BJ (cell line): ENCODE measurements around the gene IFT20. TPM values are rescaled to one million over a fixed set of nuclear protein-coding genes. Genes with fewer than 3 reads are reported as not detected.
A peak's percentile ranks its signal among the peaks of the same experiment; 100 is the strongest.

ENCODE experiments used
- CTCF ChIA-PET: fragments of 350-600 bp; formaldehyde crosslinking; extraction: SDS; loops from one replicate; lab custom pipeline; 2021; ENCODE audit warnings: antibody characterized with exemption, inconsistent platforms; lab: Yijun Ruan, JAX
- POLR2A ChIA-PET: fragments of 300-600 bp; sonication (Branson Sonifier 250); formaldehyde crosslinking; extraction: SDS; loops from one replicate; lab custom pipeline; 2021; ENCODE audit warnings: antibody characterized with exemption; lab: Charles Lee
- DNase-seq: peaks from one replicate; pipeline ENCODE4 v3.0.0-alpha.2; 2011; ENCODE audit warnings: low read depth
- H3K27me3 ChIP-seq: 2 replicates; pipeline ENCODE4 v1.6.0; 2011; ENCODE audit warnings: low read length; ENCODE audit not compliant: control insufficient read depth, insufficient read depth
- H3K36me3 ChIP-seq: 2 replicates; pipeline ENCODE4 v1.5.1; 2011; ENCODE audit warnings: low read length; ENCODE audit not compliant: control insufficient read depth, insufficient read depth
- H3K4me3 ChIP-seq: 2 replicates; pipeline ENCODE4 v1.5.1; 2011; ENCODE audit warnings: low read depth, mild to moderate bottlenecking, control low read depth, low read length
- polyA plus RNA-seq: library from polyadenylated mRNA; depleted of rRNA; stranded (reverse); fragments of >200 nt; gene quantifications from 2 replicates; pipeline ENCODE4 v1.2.3, GENCODE V29; 2011
- TF ChIP-seq, protein P1 (sequence below): IDR thresholded peaks from 2 replicates; pipeline ENCODE4 v1.5.1; 2011; ENCODE audit warnings: low read depth, mild to moderate bottlenecking, control low read depth, inconsistent platforms, low read length, moderate library complexity; ENCODE audit not compliant: insufficient read depth

IFT20 gene
- polyA plus RNA-seq, 1 experiment = 39.1 TPM

- no peaks in the 10 kb centered on the region for H3K27me3 ChIP-seq
- peak; percentile 68 for DNase-seq
- POLR2A ChIA-PET = no interaction called here
- CTCF ChIA-PET = no interaction called here
- no peak overlapping the region for H3K4me3 ChIP-seq
- TF ChIP-seq, protein P1, sequence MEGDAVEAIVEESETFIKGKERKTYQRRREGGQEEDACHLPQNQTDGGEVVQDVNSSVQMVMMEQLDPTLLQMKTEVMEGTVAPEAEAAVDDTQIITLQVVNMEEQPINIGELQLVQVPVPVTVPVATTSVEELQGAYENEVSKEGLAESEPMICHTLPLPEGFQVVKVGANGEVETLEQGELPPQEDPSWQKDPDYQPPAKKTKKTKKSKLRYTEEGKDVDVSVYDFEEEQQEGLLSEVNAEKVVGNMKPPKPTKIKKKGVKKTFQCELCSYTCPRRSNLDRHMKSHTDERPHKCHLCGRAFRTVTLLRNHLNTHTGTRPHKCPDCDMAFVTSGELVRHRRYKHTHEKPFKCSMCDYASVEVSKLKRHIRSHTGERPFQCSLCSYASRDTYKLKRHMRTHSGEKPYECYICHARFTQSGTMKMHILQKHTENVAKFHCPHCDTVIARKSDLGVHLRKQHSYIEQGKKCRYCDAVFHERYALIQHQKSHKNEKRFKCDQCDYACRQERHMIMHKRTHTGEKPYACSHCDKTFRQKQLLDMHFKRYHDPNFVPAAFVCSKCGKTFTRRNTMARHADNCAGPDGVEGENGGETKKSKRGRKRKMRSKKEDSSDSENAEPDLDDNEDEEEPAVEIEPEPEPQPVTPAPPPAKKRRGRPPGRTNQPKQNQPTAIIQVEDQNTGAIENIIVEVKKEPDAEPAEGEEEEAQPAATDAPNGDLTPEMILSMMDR = no peak
- H3K36me3 ChIP-seq = peaks cover 8% of the 10 kb centered on the region
Observed at GRCh38 chr17:28379814-28380801, 44.8 kb upstream of the IFT20 start.

DNA sequence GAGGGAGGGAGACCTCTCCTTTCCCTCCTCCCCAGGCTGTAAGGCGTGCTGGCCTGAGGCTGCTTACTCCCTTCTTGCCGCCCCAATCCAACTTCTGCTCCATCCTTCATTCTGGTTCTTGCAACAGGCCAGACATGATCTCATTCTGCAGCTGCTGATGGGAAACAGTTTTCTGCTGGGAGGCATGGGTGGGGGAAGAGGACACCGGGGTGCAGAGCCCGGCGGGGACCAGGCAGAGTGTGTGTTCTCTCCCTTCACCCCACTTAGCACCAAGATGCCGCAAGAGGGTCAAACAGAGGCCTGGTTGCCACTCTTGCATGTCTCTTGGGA lies 37.6 kb upstream of the IFT20 start:
- no peak for DNase-seq
- H3K27me3 ChIP-seq = no peaks in the 10 kb centered on the region
- peak overlapping the region; percentile 73 for H3K4me3 ChIP-seq
- POLR2A ChIA-PET = no interaction called here
- TF ChIP-seq, protein P1 = no peak
- CTCF ChIA-PET = no interaction called here
- H3K36me3 ChIP-seq = 0 out of 2 replicates have a peak, but pooled peaks cover 2% of the 10 kb centered on the region

DNA sequence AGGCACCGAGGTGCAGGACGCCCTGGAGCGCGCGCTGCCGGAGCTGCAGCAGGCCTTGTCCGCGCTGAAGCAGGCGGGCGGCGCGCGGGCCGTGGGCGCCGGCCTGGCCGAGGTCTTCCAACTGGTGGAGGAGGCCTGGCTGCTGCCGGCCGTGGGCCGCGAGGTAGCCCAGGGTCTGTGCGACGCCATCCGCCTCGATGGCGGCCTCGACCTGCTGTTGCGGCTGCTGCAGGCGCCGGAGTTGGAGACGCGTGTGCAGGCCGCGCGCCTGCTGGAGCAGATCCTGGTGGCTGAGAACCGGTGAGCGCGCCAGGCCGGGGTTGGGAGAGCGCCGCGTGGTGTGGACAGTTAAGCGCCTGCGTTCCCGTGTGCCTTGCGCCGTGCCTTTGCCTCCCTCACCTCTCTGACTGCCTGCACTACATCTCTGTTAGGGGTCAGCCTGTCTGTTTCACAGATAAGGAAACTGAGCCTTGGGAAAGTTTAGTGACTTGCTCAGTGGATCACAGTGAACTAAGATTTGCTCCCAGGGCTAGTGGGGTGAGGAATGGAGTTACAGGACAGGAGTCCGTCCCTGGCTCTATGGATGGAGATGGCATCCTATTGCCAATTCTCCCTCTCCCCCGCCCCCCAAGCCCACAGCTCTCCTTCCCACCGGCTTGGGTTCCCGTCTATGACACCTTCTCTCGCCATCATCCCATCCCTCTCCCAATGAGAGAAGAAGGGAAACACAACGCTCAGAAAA lies 37.1 kb upstream of the IFT20 start:
- H3K4me3 ChIP-seq = peak overlapping the region; percentile 73
- CTCF ChIA-PET = interaction anchor here (0.6 kb wide), 1 partner anchor 281 kb away, joined by 3 read pairs; no protein-coding TSS in a partner anchor
- DNase-seq = no peak
- POLR2A ChIA-PET = no interaction called here
- H3K36me3 ChIP-seq = 0 out of 2 replicates have a peak, but pooled peaks cover 1% of the 10 kb centered on the region
- no peaks in the 10 kb centered on the region for H3K27me3 ChIP-seq
- TF ChIP-seq, protein P1 = no peak

DNA sequence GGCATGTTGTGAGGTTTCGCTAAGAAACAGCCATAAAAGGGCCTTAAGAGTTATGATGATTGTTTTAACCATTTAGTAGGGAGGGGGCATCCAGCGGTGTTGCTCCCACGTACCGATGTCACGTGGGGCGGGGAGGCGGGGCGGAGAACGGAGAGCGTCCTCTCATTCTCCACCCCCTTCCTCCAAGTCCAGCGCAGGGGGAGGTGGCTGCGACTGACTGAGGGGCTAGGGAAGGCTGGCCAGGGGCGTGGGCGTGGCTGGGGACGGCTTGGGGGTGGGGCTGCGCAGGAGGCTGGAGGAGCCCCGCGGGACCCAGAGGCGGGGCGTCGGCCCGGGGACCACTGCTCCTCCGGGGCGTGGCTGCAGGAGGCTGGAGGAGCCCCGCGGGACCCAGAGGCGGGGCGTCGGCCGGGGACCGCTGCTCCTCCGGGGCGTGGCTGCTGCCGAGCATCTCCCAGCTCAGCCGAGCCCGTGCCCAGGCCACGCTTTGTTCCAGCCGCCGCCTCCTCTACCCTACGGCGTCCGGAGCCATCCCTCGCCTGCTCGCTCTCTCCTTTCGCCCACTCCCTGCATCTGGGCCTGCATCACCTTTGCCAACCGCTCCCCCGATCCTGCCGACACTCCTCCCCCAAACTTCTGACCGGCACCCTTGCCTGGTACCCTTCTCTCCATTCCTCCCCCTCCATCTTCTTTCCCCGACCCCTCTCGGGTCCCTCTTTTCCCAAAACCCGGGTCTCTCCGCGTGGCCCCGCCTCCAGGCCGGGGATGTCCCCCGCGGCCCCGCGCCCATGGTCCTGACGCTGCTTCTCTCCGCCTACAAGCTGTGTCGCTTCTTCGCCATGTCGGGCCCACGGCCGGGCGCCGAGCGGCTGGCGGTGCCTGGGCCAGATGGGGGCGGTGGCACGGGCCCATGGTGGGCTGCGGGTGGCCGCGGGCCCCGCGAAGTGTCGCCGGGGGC lies 36.3 kb upstream of the IFT20 start, which contains the start of gene SARM1:
Gene SARM1 (plus strand): TSS at position 450 of the 958 bp plus-strand sequence. CDS start 339 bp downstream, at position 789.
- CTCF ChIA-PET = interaction anchor here (1.9 kb wide), 1 partner anchor 10 kb away, joined by 5 read pairs; no protein-coding TSS in a partner anchor
- peak; percentile 62 for DNase-seq
- Histone ChIP-seq H3K27me3 (no peaks in the 10 kb centered on the region), H3K4me3 (peak within 1 kb of the TSS; percentile 73), H3K36me3 (no peaks in the 10 kb centered on the region)
- TF ChIP-seq, protein P1 = no peak
- POLR2A ChIA-PET = no interaction called here
